Frontal cortex (tissue), 4 donors: ENCODE data around the gene TLDC2. TPM values are rescaled to one million over a fixed set of nuclear protein-coding genes. Genes with fewer than 3 reads are reported as not detected.
"Not testable (repeated sequence)": the region's sequence is repeated elsewhere in the genome, so short reads cannot be mapped to it uniquely, and the experiment has no call there.

Experiments
- DNase-seq, 2 donors: peaks; one replicate each; pipeline ENCODE4 v3.0.0; 2012; ENCODE audit warnings: low spot score in 2 of 2
- FAIRE-seq: peaks from 2 replicates; lab custom pipeline; 2012; peaks lifted over from hg19 to GRCh38; lab: Jason Lieb, UNC
- total RNA-seq: library from RNA; depleted of rRNA; stranded (reverse); fragments of >200 nt; gene quantifications from one replicate; pipeline ENCODE4 v1.2.3, GENCODE V29; 2014
- donor health status: control.
- donor health status: control.
- donor health status: control.

Gene TLDC2
- total RNA-seq, 1 donor from 2014 or later, result under 0.01 TPM

DNA sequence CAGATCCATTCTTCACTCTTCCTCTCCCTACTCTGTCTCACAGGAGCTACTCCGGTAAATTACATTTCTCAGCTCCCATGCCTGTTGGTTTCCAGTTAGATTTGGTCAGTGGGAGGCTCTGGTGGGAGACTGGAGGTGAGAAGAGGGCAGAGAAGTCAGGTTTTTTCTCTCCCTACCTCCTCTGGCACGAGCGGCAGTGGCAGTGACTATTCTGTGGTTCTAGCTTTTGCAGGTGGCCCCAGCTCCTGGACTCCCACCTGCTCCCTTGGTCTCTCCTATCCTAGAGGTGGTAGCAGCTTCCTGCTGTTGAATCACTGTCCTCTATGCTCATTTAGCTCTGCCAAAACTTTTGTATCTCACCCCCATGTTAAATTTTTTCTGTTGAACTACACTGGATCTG is 17.9 kb downstream of the TLDC2 start:
- FAIRE-seq (no peak), DNase-seq (no peak)

GRCh38 chr20:36895036-36895435 is 19.1 kb downstream of the TLDC2 start:
- DNase-seq (no peak), FAIRE-seq (no peak)

- DNase-seq, result no peak
- FAIRE-seq, result no peak
Measured at GRCh38 chr20:36904690-36905089, 28.8 kb downstream of the TLDC2 start.

DNA sequence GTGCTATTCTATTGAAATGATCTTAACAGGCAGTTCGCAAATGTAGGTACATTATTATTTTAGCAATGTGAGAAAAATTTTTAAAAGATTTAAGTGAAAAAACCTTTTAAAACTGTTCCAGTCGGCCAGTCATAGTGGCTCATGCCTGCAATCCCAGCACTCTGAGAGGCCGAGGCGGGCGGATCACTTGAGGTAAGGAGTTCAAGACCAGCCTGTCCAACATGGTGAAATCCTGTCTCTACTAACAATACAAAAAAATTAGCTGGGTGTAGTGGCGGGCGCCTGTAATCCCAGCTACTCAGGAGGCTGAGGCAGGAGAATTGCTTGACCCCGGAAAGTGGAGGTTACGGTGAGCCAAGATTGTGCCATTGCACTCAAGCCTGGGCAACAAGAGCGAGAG is 29.6 kb downstream of the TLDC2 start:
- DNase-seq, FAIRE-seq: not testable (repeated sequence)

- not testable (repeated sequence) for FAIRE-seq, DNase-seq
Measured at GRCh38 chr20:36906086-36906485, 30.1 kb downstream of the TLDC2 start.

- FAIRE-seq (no peak), DNase-seq (no peak)
Measured at GRCh38 chr20:36908603-36909002, 32.7 kb downstream of the TLDC2 start.

GRCh38 chr20:36916199-36916598 is 40.3 kb downstream of the TLDC2 start:
- DNase-seq (no peak), FAIRE-seq (no peak)

- FAIRE-seq (no peak), DNase-seq (no peak)
Measured at GRCh38 chr20:36917240-36917639, 41.3 kb downstream of the TLDC2 start.

DNA sequence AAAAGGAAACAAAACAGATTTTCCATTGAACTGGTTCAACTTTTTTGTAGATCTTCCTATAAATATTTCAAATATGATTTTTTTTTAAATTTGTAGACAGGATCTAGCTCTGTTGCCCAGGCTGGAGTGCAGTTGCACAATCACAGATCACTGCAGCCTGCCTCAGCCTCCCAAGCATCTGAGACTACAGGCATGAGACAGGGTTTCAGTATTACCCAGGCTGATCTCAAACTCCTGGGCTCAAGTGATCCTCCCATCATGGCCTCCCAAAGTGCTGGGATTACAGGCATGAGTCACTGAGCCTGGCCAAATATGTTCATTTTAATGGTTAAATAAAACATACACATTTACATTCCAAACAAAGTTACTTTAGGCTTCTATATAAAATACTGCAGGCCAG is 42.0 kb downstream of the TLDC2 start:
- FAIRE-seq, result no peak
- no peak for DNase-seq

DNA sequence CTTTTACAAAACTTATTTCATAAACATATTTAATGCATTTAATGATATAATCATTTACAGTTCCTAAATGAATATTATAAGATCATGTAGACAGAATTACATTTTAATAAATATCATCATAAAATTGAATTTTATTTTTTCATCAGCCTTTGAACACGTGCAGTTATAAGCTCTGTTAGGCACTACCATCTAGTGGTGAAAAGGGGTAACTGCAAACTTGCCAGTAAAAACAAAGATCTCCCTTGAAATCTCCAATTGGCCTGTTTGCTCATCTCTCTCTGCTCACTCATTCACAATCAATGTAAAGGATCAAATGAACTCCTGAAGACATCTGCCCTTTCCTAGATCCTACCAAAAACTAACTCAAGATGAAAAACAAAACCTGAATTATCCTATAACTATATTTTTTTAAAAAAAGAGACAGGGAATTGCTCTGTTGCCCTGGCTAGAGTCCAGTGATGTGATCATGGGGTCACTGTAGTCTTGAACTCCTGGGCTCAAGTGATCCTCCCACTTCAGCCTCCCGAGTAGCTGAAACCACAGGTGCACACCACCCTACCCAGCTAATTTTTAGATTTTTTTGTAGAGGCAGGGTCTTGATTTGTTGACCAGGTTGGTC is 43.9 kb downstream of the TLDC2 start:
- peak; percentile 35 to 64 for DNase-seq
- peak; percentile 96 for FAIRE-seq

- no peak for FAIRE-seq
- no peak for DNase-seq
Measured at GRCh38 chr20:36920334-36920730, 44.4 kb downstream of the TLDC2 start.

DNA sequence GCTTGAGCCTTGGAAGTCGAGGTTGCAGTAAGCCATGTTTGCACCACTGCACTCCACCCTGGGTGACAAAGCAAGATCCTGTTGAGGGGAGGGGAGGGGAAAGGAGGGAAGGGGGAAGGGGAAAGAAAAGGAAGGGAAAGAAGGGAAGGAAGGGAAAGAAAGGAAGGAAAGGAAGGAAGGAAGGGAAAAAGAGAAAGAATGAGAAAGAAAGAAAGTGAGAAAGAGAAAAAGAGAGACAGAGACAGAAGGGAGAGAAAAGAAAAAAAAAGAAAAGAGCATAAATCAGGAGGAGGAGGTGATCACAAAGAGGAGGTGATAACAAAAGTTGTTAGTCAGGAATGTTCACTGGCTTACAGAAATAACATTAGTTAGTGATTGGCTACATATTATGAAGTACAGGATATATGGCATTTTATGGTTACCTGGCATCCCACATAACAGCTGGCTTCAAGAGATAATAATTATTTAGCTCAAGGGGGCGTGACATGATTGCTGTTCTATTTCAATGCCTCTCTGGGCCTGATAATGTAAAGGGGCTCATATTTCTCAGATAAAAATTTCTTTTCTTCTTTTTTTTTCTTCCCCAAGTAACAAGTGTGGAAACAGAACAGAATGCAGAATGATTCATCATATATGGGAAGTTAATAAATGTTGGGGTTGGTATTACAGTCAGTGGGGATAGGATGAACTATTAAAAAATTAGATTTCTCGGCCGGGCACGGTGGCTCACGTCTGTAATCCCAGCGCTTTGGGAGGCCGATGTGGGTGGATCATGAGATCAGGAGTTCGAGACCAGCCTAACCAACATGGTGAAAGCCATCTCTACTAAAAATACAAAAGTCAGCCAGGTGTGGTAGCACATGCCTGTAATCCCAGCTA is 48.5 kb downstream of the TLDC2 start:
- no peak for FAIRE-seq

GRCh38 chr20:36925234-36925633 is 49.3 kb downstream of the TLDC2 start:
- FAIRE-seq (no peak), DNase-seq (no peak)

More for the DNA sequence above, 48.5 kb downstream of the TLDC2 start:
- DNase-seq, result no peak

DNA sequence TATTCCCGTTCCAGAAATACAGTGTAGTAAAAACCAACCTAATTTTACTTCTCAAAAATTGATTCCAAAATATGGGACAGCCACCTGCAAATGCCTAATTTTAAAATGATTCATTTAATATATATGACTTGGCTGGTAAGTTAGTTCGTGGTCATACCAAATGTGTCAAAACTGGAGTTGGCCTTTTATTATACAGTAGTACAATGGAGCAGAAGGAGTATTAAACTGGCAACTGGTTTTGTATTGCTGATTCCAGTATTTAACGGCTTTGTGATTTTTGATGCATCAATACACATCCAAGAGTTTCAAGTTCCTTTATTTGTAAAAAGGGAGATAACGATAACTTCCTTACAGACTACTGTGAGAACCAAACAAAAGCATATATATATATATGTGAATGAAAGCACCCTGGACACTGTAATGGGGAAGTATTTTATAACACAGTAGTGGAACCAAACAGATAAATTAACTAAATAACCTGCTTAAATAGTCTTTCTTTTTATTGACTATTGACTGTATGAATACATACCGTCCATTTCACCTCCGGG is 50.8 kb downstream of the TLDC2 start:
- FAIRE-seq (no peak), DNase-seq (no peak)

DNA sequence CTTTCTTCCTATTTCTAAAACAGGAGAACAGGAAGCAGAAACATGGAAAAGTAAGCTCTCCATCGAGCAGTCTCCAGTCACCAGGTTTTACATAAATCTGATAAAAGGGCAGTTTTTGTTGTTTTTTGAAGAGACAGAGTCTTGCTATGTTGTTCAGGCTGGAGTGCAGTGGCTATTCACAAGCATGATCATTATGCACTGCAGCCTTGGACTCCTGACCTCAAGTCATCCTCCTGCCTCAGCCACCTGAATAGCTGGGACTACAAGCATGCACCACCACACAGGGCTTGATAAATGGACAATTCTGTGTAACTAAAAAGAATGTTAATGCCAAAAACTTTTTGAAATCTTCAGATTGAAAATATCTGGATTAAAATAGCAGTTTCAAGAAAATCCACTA is 51.8 kb downstream of the TLDC2 start:
- DNase-seq (no peak), FAIRE-seq (no peak)

GRCh38 chr20:36929290-36929689 is 53.4 kb downstream of the TLDC2 start:
- DNase-seq (no peak), FAIRE-seq (no peak)

GRCh38 chr20:36929691-36930090 is 53.8 kb downstream of the TLDC2 start:
- DNase-seq (no peak), FAIRE-seq (no peak)

DNA sequence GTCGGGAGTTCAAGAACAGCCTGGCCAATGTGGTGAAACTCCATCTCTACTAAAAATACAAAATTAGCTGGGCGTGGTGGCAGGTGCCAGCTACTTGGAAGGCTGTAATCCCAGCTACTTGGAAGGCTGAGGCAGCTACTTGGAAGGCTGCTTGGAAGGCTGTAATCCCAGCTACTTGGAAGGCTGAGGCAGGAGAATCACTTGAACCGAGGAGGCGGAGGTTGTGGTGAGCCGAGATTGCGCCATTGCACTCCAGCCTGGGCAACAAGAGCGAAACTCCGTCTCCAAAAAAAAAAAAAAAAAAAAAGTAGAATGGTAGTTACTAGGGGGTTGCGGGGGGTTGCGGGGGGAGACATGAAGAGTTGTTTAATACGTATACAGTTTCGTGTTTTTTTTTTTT is 56.1 kb downstream of the TLDC2 start:
- not testable (repeated sequence) for DNase-seq, FAIRE-seq

GRCh38 chr20:36932476-36933426 is 56.8 kb downstream of the TLDC2 start:
- FAIRE-seq, result no peak

DNA sequence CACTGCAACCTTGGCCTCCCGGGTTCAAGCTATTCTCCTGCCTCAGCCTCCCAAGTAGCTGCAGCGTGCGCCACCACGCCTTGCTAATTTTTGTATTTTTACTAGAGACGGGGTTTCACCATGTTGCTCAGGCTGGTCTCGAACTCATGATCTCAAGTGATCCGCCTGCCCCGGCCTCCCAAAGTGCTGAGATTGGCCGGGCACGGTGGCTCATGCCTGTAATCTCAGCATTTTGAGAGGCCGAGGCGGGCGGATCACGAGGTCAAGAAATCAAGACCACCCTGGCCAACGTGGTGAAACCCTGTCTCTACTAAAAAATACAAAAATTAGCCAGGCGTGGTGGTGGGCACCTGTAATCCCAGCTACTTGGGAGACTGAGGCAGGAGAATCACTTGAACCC is 57.6 kb downstream of the TLDC2 start:
- DNase-seq, FAIRE-seq: not testable (repeated sequence)

More at GRCh38 chr20:36932476-36933426, 56.8 kb downstream of the TLDC2 start:
- no peak for DNase-seq
